ENCODE measurements around the gene GREB1L. TPM values are rescaled to one million over a fixed set of nuclear protein-coding genes. Genes with fewer than 3 reads are reported as not detected.

The GREB1L gene
- polyA plus RNA-seq, 2 of the 4 experiments (the other 2 are of a cell fraction): 1.4 to 2.8 TPM

DNA sequence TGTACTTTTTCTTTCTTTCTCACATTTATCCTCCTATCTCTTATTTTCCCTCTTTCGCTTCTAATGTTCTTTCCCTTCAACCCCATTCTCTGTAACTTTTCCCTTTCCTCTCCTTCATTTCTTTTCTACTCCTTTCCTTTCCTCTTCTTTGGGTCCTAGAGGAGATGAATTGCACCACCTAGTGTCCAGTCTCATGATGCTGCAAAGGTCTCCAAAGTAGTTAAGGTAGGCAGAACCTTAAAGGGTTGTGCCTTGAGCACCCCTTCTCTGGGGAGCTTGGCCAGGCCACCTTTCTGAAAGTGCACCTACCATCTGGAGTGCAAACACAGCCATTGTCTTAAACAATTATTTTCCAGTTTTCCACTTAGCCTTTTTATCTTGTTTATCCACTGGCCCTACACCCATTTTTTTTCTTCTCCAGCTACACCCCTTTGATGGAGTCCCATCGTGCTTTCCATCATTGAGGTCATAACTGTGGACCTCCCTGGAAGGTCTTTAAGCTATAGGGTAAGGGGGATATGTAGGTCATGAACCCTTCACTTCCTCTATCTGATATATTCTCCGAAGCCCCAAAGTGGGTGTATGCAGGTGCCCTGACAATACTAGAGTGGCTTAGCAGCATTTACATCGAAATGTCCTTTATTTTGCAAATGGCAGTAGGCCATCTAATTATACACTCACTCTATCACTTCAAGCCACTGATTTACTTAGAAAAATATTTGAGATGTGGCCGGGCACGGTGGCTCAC lies 202.6 kb downstream of the GREB1L start:
- 58% methylated on average over 6 of the region's 6 CpGs for WGBS (ENCODE audit: missing lambda C conversion rate)
- Histone ChIP-seq H3K4me3 (no peak overlapping the region), H3K4me2 (no peak overlapping the region), H3K27ac (no peak overlapping the region; a peak in 1 of 6 replicates), H3K9me3 (no peaks in the 10 kb centered on the region), H3K4me1 (peaks cover 8% of the 10 kb centered on the region; the same call in 2 of the 3 replicates)
- DNase-seq (ENCODE audit: low read depth in 1 of 2, low spot score in 1 of 2) (peak; percentile 32 to 69), FAIRE-seq (no peak), ATAC-seq (peak in 1 of 2 experiments; percentile 83; a peak in 3 of 6 replicates)
- TF ChIP-seq SMC3 (IDR thresholded peaks at IDR 0.05): peak; percentile 83
- peak; percentile 78 to 82 for TF ChIP-seq RAD21 (conservative IDR thresholded peaks at IDR 0.05 in 1 of 2, IDR thresholded peaks at IDR 0.05 in 1 of 2)
- TF ChIP-seq, protein P1, sequence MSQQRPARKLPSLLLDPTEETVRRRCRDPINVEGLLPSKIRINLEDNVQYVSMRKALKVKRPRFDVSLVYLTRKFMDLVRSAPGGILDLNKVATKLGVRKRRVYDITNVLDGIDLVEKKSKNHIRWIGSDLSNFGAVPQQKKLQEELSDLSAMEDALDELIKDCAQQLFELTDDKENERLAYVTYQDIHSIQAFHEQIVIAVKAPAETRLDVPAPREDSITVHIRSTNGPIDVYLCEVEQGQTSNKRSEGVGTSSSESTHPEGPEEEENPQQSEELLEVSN (IDR thresholded peaks at IDR 0.05; ENCODE audit: borderline replicate concordance, low read depth): no peak
- TF ChIP-seq, protein P2, sequence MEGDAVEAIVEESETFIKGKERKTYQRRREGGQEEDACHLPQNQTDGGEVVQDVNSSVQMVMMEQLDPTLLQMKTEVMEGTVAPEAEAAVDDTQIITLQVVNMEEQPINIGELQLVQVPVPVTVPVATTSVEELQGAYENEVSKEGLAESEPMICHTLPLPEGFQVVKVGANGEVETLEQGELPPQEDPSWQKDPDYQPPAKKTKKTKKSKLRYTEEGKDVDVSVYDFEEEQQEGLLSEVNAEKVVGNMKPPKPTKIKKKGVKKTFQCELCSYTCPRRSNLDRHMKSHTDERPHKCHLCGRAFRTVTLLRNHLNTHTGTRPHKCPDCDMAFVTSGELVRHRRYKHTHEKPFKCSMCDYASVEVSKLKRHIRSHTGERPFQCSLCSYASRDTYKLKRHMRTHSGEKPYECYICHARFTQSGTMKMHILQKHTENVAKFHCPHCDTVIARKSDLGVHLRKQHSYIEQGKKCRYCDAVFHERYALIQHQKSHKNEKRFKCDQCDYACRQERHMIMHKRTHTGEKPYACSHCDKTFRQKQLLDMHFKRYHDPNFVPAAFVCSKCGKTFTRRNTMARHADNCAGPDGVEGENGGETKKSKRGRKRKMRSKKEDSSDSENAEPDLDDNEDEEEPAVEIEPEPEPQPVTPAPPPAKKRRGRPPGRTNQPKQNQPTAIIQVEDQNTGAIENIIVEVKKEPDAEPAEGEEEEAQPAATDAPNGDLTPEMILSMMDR (IDR thresholded peaks at IDR 0.05): peak; percentile 69
- ChIA-PET CTCF (interaction anchor here (0.6 to 4.5 kb wide), 26 partner anchors 10 to 264 kb away, joined by 3 to 82 read pairs (median 4); partner anchors contain the start of gene GREB1L), POLR2A (no interaction called here)

GRCh38 chr18:21448299-21448698 lies 206.3 kb downstream of the GREB1L start:
- no peak for DNase-seq (ENCODE audit: low read depth in 1 of 2, low spot score in 1 of 2)

More at GRCh38 chr18:21448299-21448698, 206.3 kb downstream of the GREB1L start:
- Histone ChIP-seq H3K27ac (no peak overlapping the region), H3K4me2 (no peak overlapping the region), H3K4me1 (no peaks in the 10 kb centered on the region), H3K4me3 (no peak overlapping the region), H3K9me3 (no peaks in the 10 kb centered on the region)
- ChIA-PET CTCF (no interaction called here), POLR2A (no interaction called here)
- FAIRE-seq: no peak
- ATAC-seq: no peak
- TF ChIP-seq RARB (CRISPR knock-in tag; IDR thresholded peaks at IDR 0.05) (no peak), SMC3 (IDR thresholded peaks at IDR 0.05) (no peak), CBX8 (IDR thresholded peaks at IDR 0.05) (no peak), POLR2A (IDR thresholded peaks at IDR 0.05; ENCODE audit: low read length) (no peak), RFX5 (IDR thresholded peaks at IDR 0.05) (no peak), EHF (CRISPR knock-in tag; IDR thresholded peaks at IDR 0.05) (no peak), CHD2 (IDR thresholded peaks at IDR 0.05; ENCODE audit: low read length, partially characterized antibody) (no peak), HDAC2 (IDR thresholded peaks at IDR 0.05) (no peak), CEBPB (IDR thresholded peaks at IDR 0.05) (no peak), TP53 (CRISPR knock-in tag; IDR thresholded peaks at IDR 0.05) (no peak), NR3C1 (IDR thresholded peaks at IDR 0.05) (no peak), ZC3H11A (IDR thresholded peaks at IDR 0.05) (no peak), REST (IDR thresholded peaks at IDR 0.05) (no peak), ATOH8 (CRISPR knock-in tag; IDR thresholded peaks at IDR 0.05; ENCODE audit: low read depth) (no peak), ZSCAN20 (CRISPR knock-in tag; IDR thresholded peaks at IDR 0.05) (no peak), KDM1A (IDR thresholded peaks at IDR 0.05; ENCODE audit: low read depth) (no peak)
- TF ChIP-seq, protein P3, sequence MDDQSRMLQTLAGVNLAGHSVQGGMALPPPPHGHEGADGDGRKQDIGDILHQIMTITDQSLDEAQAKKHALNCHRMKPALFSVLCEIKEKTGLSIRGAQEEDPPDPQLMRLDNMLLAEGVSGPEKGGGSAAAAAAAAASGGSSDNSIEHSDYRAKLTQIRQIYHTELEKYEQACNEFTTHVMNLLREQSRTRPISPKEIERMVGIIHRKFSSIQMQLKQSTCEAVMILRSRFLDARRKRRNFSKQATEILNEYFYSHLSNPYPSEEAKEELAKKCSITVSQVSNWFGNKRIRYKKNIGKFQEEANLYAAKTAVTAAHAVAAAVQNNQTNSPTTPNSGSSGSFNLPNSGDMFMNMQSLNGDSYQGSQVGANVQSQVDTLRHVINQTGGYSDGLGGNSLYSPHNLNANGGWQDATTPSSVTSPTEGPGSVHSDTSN (IDR thresholded peaks at IDR 0.05): no peak
- TF ChIP-seq, protein P4, sequence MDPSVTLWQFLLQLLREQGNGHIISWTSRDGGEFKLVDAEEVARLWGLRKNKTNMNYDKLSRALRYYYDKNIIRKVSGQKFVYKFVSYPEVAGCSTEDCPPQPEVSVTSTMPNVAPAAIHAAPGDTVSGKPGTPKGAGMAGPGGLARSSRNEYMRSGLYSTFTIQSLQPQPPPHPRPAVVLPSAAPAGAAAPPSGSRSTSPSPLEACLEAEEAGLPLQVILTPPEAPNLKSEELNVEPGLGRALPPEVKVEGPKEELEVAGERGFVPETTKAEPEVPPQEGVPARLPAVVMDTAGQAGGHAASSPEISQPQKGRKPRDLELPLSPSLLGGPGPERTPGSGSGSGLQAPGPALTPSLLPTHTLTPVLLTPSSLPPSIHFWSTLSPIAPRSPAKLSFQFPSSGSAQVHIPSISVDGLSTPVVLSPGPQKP (IDR thresholded peaks at IDR 0.05; ENCODE audit: low read depth, low read length): no peak

All from A549 (cell line).